ENCODE measurements around the gene ANP32E. TPM values are rescaled to one million over a fixed set of nuclear protein-coding genes. Genes with fewer than 3 reads are reported as not detected.

ANP32E gene
- total RNA-seq, 1 donor from 2014 or later: 16.7 TPM

DNA sequence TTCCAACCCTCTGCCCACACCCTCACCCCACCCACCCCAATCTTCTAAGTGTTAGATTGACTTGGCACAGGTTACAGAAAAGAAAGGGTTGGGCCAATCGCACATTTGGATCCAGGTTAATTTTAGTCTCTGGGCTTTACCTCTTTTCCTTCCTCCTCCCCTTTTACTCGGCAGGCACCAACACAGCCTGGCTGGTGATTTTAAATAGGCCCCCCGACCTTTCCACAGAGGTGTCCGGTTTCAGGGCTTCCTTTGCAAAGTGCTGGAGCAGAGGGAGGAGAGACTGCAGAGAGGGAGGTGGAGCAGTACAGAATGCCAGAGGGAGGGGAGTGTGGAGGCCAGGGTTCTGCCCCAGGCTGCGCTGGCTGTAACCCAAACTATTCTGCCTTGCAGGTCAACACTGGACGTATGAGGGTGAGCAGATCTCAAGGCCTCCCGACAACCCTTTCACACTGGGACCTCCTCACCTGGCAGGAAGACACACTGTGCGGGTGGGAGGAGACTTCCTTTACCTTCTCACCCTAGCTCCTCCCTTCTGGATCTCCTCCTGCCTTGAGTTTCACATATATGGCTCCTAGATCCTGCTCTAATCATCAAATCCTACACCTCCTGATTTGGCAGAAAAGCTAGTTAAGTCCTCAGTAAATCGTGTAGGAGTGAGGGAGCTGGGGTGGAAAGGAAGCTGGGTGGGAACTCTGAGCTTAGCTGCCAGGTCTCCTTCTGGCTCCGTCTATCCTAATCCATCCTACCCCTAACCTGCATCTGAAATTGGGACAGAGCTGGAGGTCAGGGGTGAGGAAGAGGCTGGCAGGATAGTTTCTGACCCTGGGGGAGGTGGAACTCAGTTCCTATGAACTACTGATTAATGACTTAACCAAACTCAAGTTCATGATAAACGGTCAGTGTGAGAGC is 24.1 kb upstream of the ANP32E start:
- intact Hi-C loops (cut with DNase I): no loop called here
- H3K27ac ChIP-seq: no peak overlapping the region
- H3K36me3 ChIP-seq: peaks cover 0 to 9% of the 10 kb centered on the region in 2 donors
- no peak for DNase-seq (ENCODE audit: extremely low spot score in 2 of 2)
- H3K4me1 ChIP-seq: peaks cover 23% of the 10 kb centered on the region
- no peaks in the 10 kb centered on the region for H3K9me3 ChIP-seq
- TF ChIP-seq POLR2AphosphoS5 (IDR thresholded peaks at IDR 0.05; ENCODE audit: insufficient read depth in 1 of 2, low read depth in 1 of 2) (no peak), POLR2A (IDR thresholded peaks at IDR 0.05) (no peak)
- TF ChIP-seq, protein P1, sequence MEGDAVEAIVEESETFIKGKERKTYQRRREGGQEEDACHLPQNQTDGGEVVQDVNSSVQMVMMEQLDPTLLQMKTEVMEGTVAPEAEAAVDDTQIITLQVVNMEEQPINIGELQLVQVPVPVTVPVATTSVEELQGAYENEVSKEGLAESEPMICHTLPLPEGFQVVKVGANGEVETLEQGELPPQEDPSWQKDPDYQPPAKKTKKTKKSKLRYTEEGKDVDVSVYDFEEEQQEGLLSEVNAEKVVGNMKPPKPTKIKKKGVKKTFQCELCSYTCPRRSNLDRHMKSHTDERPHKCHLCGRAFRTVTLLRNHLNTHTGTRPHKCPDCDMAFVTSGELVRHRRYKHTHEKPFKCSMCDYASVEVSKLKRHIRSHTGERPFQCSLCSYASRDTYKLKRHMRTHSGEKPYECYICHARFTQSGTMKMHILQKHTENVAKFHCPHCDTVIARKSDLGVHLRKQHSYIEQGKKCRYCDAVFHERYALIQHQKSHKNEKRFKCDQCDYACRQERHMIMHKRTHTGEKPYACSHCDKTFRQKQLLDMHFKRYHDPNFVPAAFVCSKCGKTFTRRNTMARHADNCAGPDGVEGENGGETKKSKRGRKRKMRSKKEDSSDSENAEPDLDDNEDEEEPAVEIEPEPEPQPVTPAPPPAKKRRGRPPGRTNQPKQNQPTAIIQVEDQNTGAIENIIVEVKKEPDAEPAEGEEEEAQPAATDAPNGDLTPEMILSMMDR (IDR thresholded peaks at IDR 0.05): no peak
- no peak overlapping the region for H3K4me3 ChIP-seq
- H3K27me3 ChIP-seq: no peaks in the 10 kb centered on the region

DNA sequence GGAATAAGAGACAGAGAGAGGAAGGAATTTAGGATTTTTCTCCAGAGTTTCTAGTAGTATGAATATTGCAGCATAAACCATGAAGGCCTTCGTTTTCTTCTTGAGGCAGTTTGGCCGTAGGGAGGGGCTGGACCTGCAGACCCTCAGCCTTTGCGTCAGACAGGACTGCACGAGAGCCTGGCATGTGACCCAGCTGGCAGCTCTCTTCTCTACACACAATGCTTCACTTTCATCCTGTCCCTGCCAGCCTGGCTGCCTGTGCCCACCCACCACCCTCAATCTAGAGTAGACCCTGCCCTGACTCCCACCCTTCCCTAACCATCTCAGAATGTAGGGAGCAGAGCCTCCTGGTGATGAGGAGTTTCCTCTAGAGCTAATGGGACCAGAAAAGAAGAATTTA is 23.3 kb upstream of the ANP32E start:
- no peak for DNase-seq (ENCODE audit: extremely low spot score in 2 of 2)
- H3K4me3 ChIP-seq: no peak overlapping the region
- intact Hi-C loops (cut with DNase I): no loop called here
- no peaks in the 10 kb centered on the region for H3K27me3 ChIP-seq
- H3K36me3 ChIP-seq: peaks cover 0 to 1% of the 10 kb centered on the region in 2 donors
- TF ChIP-seq, protein P1 (IDR thresholded peaks at IDR 0.05): no peak
- TF ChIP-seq POLR2AphosphoS5 (IDR thresholded peaks at IDR 0.05; ENCODE audit: insufficient read depth in 1 of 2, low read depth in 1 of 2) (no peak), POLR2A (IDR thresholded peaks at IDR 0.05) (no peak)
- H3K27ac ChIP-seq: no peak overlapping the region
- no peaks in the 10 kb centered on the region for H3K9me3 ChIP-seq
- peaks cover 23% of the 10 kb centered on the region for H3K4me1 ChIP-seq

DNA sequence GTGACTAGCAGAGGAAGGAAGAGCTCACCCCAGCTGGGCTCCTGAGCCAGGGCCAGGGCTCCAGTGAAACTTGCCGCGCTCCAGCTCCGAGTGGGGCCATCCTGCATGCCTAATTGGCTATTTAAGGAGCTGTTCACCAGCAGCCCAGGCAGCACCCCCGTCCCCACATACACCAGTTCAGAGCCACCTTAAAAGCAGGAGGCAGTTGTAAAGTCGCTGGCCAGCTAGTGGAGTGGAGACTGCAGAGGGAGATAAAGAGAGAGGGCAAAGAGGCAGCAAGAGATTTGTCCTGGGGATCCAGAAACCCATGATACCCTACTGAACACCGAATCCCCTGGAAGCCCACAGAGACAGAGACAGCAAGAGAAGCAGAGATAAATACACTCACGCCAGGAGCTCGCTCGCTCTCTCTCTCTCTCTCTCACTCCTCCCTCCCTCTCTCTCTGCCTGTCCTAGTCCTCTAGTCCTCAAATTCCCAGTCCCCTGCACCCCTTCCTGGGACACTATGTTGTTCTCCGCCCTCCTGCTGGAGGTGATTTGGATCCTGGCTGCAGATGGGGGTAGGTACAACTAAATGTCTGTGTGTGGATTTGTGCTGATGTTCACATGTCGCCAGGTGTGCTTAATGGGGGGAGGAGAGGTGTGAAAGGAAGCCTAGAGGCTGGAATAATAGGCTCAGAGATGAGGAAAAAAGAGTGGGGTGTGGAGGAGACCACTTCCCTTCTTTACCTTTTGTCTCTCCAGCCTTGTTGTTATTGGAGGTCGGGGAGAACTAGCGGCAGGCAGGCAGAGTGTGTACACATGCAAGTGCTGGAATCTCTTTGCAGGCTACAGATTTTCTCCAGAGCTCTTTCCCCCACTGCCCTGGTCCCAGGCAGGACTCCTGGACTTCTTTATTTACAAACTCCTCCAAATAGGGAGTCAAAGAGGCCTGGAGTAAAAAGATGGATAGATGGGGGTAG is 22.0 kb upstream of the ANP32E start, which contains the start of gene CA14:
Gene CA14, plus strand, starts transcription at position 151 of the 962 bp plus-strand sequence. Its CDS starts 355 bp downstream, at position 506.
- H3K27me3 ChIP-seq: no peaks in the 10 kb centered on the region
- no peaks in the 10 kb centered on the region for H3K9me3 ChIP-seq
- no peak for DNase-seq (ENCODE audit: extremely low spot score in 2 of 2)
- H3K27ac ChIP-seq: no peak within 1 kb of the TSS
- TF ChIP-seq, protein P1 (IDR thresholded peaks at IDR 0.05): no peak
- TF ChIP-seq POLR2A (IDR thresholded peaks at IDR 0.05) (no peak), POLR2AphosphoS5 (IDR thresholded peaks at IDR 0.05; ENCODE audit: insufficient read depth in 1 of 2, low read depth in 1 of 2) (no peak)
- H3K4me3 ChIP-seq: no peak within 1 kb of the TSS
- intact Hi-C loops (cut with DNase I): no loop called here
- H3K36me3 ChIP-seq: no peaks in the 10 kb centered on the region
- H3K4me1 ChIP-seq: peaks cover 23% of the 10 kb centered on the region

DNA sequence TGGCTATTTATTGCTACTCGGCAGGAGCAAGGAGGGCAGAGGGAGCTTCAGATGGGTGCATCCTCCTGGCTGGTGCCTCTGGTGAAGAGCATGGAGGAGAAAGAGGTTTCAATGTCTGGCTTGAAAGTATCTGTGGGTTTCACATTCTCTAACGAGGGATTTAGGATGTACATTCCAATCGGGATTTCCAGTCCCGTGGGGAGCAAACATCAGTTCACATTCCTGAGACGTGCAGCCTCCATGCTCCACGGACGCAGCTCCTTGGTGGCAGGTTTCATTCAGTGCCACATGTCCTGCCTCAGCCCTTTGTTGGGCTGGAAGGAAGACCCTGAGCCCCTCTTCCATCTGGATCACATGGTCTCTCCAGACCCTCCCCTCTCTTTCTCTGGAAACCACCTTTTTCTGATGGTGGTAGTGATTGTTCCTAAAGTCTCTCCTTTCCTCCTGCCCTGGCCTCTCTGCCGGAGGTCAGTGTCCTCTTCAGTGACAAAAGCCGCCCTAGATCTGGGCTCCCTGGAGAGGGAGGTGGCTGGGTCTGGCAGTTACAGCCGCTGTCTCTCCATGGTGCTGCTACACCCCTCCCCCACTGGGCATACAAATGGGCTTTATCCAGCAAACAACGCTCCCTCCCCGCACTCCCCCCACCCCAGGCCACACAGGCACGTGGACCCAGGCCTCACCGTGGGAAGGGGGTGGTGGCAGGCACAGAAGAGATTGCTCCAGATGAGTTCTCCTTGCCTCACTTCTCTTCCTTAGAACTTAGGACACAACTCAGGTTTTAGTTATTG is 20.8 kb upstream of the ANP32E start:
- Histone ChIP-seq H3K27ac (no peak overlapping the region), H3K4me3 (peak overlapping the region in 1 of 2 donors; percentile 37), H3K36me3 (no peaks in the 10 kb centered on the region), H3K9me3 (no peaks in the 10 kb centered on the region), H3K4me1 (peaks cover 23% of the 10 kb centered on the region), H3K27me3 (no peaks in the 10 kb centered on the region)
- intact Hi-C loops (cut with DNase I): no loop called here
- DNase-seq (ENCODE audit: extremely low spot score in 2 of 2): no peak
- no peak for TF ChIP-seq POLR2A (IDR thresholded peaks at IDR 0.05)
- no peak for TF ChIP-seq POLR2AphosphoS5 (IDR thresholded peaks at IDR 0.05; ENCODE audit: insufficient read depth in 1 of 2, low read depth in 1 of 2)
- TF ChIP-seq, protein P1 (IDR thresholded peaks at IDR 0.05): no peak

Measured in vagina (tissue), 2 donors.